Measurements from ENCODE around the gene RPL29. TPM values are rescaled to one million over a fixed set of nuclear protein-coding genes. Genes with fewer than 3 reads are reported as not detected.

RPL29 gene
- total RNA-seq, 4 donors from 2014 or later, result 1,428 to 2,708 (median 2,246) TPM

DNA sequence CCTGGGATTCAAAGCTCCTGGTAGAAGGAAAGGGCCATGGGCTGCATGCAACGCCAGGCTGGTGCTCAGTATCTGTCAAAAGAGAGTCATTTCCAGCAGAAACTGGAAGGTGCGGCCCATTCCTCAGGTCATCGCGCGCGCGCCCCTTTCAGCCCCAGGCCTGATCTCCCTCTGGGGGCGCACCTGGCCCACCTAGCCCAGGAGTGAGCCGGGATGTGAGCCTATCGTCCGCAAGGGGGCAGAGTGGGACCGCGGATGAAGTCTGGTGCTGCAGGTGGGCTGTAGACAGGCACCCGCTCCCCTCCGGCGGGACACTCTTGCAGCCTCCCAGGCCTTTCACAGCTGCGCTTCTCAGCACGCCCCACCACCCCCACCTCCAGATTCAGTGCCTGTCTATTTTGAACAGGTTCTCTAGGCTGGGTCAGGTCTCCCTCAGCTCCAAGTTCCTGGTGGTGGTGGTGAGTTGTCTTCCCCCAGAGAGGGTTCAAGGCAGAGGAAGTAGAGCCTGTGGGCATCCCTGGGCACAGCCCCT is 5.8 kb upstream of the RPL29 start:
- Histone ChIP-seq H3K27ac (no peak overlapping the region), H3K4me3 (no peak overlapping the region), H3K36me3 (no peaks in the 10 kb centered on the region), H3K4me1 (peaks cover 31% of the 10 kb centered on the region), H3K27me3 (no peaks in the 10 kb centered on the region), H3K9me3 (no peaks in the 10 kb centered on the region)
- peak; percentile 76 to 81 for TF ChIP-seq CTCF (IDR thresholded peaks at IDR 0.05)
- TF ChIP-seq POLR2AphosphoS5 (IDR thresholded peaks at IDR 0.05), result no peak
- TF ChIP-seq POLR2A (IDR thresholded peaks at IDR 0.05), result no peak
- TF ChIP-seq EP300 (IDR thresholded peaks at IDR 0.05), result no peak
- peak; percentile 85 to 87 for DNase-seq (ENCODE audit: low spot score in 2 of 2)
- whole genome bisulfite sequencing, result 3% methylated on average over 17 of the region's 18 CpGs

DNA sequence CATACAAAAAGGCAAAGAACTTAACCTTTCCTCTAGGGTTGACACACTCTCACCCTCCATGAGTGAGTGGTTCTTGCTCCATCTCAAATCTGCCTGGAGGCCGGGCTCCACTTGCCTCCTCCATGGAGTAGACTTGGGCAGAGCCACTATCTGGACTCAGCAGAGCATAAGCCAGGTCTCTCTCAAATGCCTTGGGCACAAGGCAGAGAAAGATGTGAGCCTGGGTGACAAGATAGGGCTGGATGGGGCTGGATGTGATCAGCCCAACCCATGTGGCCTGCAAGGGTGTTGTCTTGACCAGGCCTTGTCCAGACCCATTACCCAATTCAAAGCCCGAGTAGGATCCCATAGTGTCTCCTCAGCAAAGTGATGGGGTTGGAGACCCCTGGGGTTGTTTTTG is 4.2 kb upstream of the RPL29 start:
- DNase-seq (ENCODE audit: low spot score in 2 of 2), result no peak
- no peaks in the 10 kb centered on the region for H3K9me3 ChIP-seq
- H3K4me3 ChIP-seq, result no peak overlapping the region
- 87% methylated on average over 2 of the region's 2 CpGs for WGBS
- H3K4me1 ChIP-seq, result peaks cover 24% of the 10 kb centered on the region
- peaks cover under 1% of the 10 kb centered on the region for H3K36me3 ChIP-seq
- no peak overlapping the region for H3K27ac ChIP-seq
- H3K27me3 ChIP-seq, result no peaks in the 10 kb centered on the region
- TF ChIP-seq CTCF (IDR thresholded peaks at IDR 0.05) (no peak), POLR2AphosphoS5 (IDR thresholded peaks at IDR 0.05) (no peak), EP300 (IDR thresholded peaks at IDR 0.05) (no peak), POLR2A (IDR thresholded peaks at IDR 0.05) (no peak)

DNA sequence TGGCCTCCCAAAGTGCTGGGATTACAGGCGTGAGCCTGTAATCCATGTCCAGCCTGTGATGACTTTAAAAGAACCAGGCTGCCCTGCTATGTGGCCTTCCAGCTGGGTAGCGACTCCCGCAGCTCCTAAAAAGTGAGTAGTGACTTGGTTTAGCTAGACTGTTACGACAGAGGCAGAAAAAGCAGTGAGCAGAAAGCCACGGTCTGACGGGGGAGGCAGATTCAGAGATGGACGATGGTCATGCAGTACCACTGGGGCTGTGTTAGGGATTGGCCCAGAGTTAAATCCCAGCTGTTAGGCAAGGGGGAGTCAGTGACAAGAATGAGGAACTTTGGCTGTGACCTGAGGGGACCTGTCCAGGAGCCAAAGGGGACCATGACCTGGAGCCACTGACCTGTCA is 3.1 kb upstream of the RPL29 start:
- no peak for TF ChIP-seq POLR2AphosphoS5 (IDR thresholded peaks at IDR 0.05)
- no peak for TF ChIP-seq EP300 (IDR thresholded peaks at IDR 0.05)
- TF ChIP-seq CTCF (IDR thresholded peaks at IDR 0.05), result no peak
- TF ChIP-seq POLR2A (IDR thresholded peaks at IDR 0.05), result no peak
- DNase-seq (ENCODE audit: low spot score in 2 of 2), result no peak
- no peaks in the 10 kb centered on the region for H3K27me3 ChIP-seq

GRCh38 chr3:51997935-51998596 is 2.4 kb upstream of the RPL29 start:
- Histone ChIP-seq H3K4me3 (no peak overlapping the region), H3K36me3 (peaks cover 19% of the 10 kb centered on the region), H3K4me1 (peaks cover 30% of the 10 kb centered on the region), H3K9me3 (no peaks in the 10 kb centered on the region), H3K27ac (no peak overlapping the region), H3K27me3 (no peaks in the 10 kb centered on the region)
- no peak for TF ChIP-seq POLR2A (IDR thresholded peaks at IDR 0.05)
- TF ChIP-seq CTCF (IDR thresholded peaks at IDR 0.05), result no peak
- TF ChIP-seq POLR2AphosphoS5 (IDR thresholded peaks at IDR 0.05), result no peak
- TF ChIP-seq EP300 (IDR thresholded peaks at IDR 0.05), result no peak
- no peak for DNase-seq (ENCODE audit: low spot score in 2 of 2)
- WGBS, result 61% methylated on average over 7 of the region's 7 CpGs

More for the DNA sequence above, 3.1 kb upstream of the RPL29 start:
- no peaks in the 10 kb centered on the region for H3K9me3 ChIP-seq
- no peak overlapping the region for H3K4me3 ChIP-seq
- 83% methylated on average over 7 of the region's 7 CpGs for WGBS
- peaks cover 26% of the 10 kb centered on the region for H3K4me1 ChIP-seq
- peaks cover 11% of the 10 kb centered on the region for H3K36me3 ChIP-seq
- H3K27ac ChIP-seq, result no peak overlapping the region

DNA sequence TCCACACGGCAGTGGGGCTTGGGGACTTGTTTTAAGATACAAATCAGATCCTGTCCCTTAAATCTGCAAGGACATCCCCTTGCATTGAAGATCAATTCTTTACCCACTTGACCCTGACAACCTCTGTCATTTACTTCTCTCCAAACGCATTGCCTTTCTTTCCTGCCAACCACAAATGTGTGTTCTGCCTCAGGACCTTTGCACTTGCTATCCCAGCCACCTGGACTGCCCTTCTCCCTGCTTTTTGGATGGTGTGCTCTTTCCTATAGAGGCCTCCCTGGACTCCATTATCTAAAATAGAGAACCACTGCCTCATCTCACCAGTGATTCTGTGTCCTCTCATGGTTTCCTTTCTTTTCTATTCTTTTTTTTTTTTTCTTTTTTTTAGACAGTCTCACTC is 1.5 kb upstream of the RPL29 start:
- 72% methylated on average over 2 of the region's 2 CpGs for WGBS
- H3K36me3 ChIP-seq, result peaks cover 26% of the 10 kb centered on the region
- no peak overlapping the region for H3K4me3 ChIP-seq
- H3K9me3 ChIP-seq, result no peaks in the 10 kb centered on the region
- H3K27ac ChIP-seq, result no peak overlapping the region
- TF ChIP-seq POLR2AphosphoS5 (IDR thresholded peaks at IDR 0.05) (no peak), EP300 (IDR thresholded peaks at IDR 0.05) (no peak), POLR2A (IDR thresholded peaks at IDR 0.05) (no peak), CTCF (IDR thresholded peaks at IDR 0.05) (no peak)
- H3K4me1 ChIP-seq, result peaks cover 30% of the 10 kb centered on the region
- no peak for DNase-seq (ENCODE audit: low spot score in 2 of 2)
- H3K27me3 ChIP-seq, result no peaks in the 10 kb centered on the region

Measured in suprapubic skin (tissue), 4 donors.